SU-DHL-6 (cell line): Measurements from ENCODE around the gene ARHGEF18.

ENCODE experiments used
- H2AFZ ChIP-seq: fragments of 200-600 bp; sonication (generic); 2 replicates; pipeline ENCODE4 v1.6.1; 2014; ENCODE audit warnings: low read depth, mild to moderate bottlenecking, moderate library complexity, mixed read lengths, antibody characterized with exemption, low read length; ENCODE audit not compliant: severe bottlenecking
- H3F3A ChIP-seq: fragments of 200-600 bp; shearing (Covaris generic); 2 replicates; pipeline ENCODE4 v1.6.0; 2016; ENCODE audit warnings: antibody characterized with exemption, mild to moderate bottlenecking; ENCODE audit not compliant: insufficient read depth
- H3K27ac ChIP-seq: fragments of 200-600 bp; sonication (generic); 2 replicates; pipeline ENCODE4 v1.5.1; 2016; ENCODE audit warnings: low read depth, mild to moderate bottlenecking, low read length, moderate library complexity, mixed read lengths
- H3K27me3 ChIP-seq: fragments of 200-600 bp; sonication (generic), shearing (Covaris generic); 2 replicates; pipeline ENCODE4 v1.6.0; 2014; ENCODE audit warnings: mild to moderate bottlenecking, low read length
- H3K36me3 ChIP-seq: fragments of 200-600 bp; sonication (generic); 2 replicates; pipeline ENCODE4 v1.6.1; 2014; ENCODE audit warnings: mild to moderate bottlenecking, low read length, mixed read lengths
- H3K4me2 ChIP-seq: fragments of 300-600, 200-600 bp; shearing (Covaris generic), sonication (generic); 2 replicates; pipeline ENCODE4 v1.6.0; 2014; ENCODE audit warnings: low read length, low read depth, mild to moderate bottlenecking; ENCODE audit not compliant: poor library complexity, severe bottlenecking
- H3K4me3 ChIP-seq: fragments of 200-600 bp; sonication (generic); 2 replicates; pipeline ENCODE4 v1.5.1; 2014; ENCODE audit warnings: antibody characterized with exemption, low read length, mild to moderate bottlenecking, mixed read lengths; ENCODE audit not compliant: insufficient read depth, poor library complexity, severe bottlenecking
- H3K79me2 ChIP-seq: fragments of 200-600 bp; sonication (generic); 2 replicates; pipeline ENCODE4 v1.6.1; 2014; ENCODE audit warnings: mild to moderate bottlenecking, low read length, moderate library complexity; ENCODE audit not compliant: insufficient read depth
- H3K9ac ChIP-seq: fragments of 200-600 bp; sonication (generic); 2 replicates; pipeline ENCODE4 v1.7.0; 2014; ENCODE audit warnings: mild to moderate bottlenecking, low read length
- H3K9me2 ChIP-seq: fragments of 200-600 bp; sonication (generic); replicated peaks from 2 replicates; pipeline ENCODE4 v1.6.1; 2014; ENCODE audit warnings: low read length; ENCODE audit not compliant: insufficient read depth
- H3K9me3 ChIP-seq: fragments of 200-600 bp; sonication (generic); 2 replicates; pipeline ENCODE4 v1.6.1; 2014; ENCODE audit warnings: low read length, mixed read lengths; ENCODE audit not compliant: insufficient read depth
- H4K20me1 ChIP-seq: fragments of 200-600 bp; sonication (generic); 2 replicates; pipeline ENCODE4 v1.6.1; 2014; ENCODE audit warnings: low read depth, mild to moderate bottlenecking, antibody characterized with exemption, low read length, moderate library complexity, mixed read lengths
- EZH2phosphoT487 ChIP-seq: fragments of 200-600 bp; sonication (generic), shearing (Covaris generic); conservative IDR thresholded peaks from 2 replicates; pipeline ENCODE4 v1.6.1; 2018; ENCODE audit warnings: mild to moderate bottlenecking, antibody characterized with exemption, low read length, moderate library complexity, mixed read lengths
- TF ChIP-seq, protein P1 (sequence below): fragments of 200-600 bp; sonication (generic); IDR thresholded peaks from one replicate; pipeline ENCODE4 v1.5.1; 2017; ENCODE audit warnings: antibody characterized with exemption, mild to moderate bottlenecking, low read length, moderate library complexity; ENCODE audit not compliant: insufficient read depth, poor library complexity, severe bottlenecking

The ARHGEF18 gene

DNA sequence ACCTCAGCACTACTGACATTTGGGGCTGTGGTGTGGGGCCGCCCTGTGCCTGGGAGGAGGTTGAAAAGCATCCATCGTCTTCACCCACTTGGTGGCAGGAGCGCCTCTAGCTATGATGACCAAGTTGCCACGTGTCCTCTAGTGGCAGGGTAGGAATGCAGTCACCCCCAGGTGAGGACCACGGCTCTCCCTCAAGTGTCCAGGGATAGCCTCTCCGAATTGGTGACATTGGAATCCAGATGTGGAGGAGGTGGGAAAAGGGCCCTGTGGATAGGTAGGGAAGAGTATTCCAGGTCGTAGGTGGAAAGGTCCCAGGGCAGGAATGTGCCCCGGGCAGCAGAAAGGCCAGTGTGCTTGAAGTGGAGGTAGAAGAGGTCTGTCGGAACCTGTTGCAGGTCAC lies 37.6 kb downstream of the ARHGEF18 start:
- no peaks in the 10 kb centered on the region for H3K9me3 ChIP-seq
- no peaks in the 10 kb centered on the region for H3K27me3 ChIP-seq
- H2AFZ ChIP-seq = no peak overlapping the region
- H3K36me3 ChIP-seq = 0 out of 2 replicates have a peak, but pooled peaks cover 5% of the 10 kb centered on the region
- no peak overlapping the region for H3K27ac ChIP-seq
- H3K9me2 ChIP-seq = no peaks in the 10 kb centered on the region
- no peak overlapping the region for H3K4me2 ChIP-seq
- H3F3A ChIP-seq = no peaks in the 10 kb centered on the region
- H4K20me1 ChIP-seq = no peaks in the 10 kb centered on the region
- no peak overlapping the region for H3K4me3 ChIP-seq
- TF ChIP-seq, protein P1, sequence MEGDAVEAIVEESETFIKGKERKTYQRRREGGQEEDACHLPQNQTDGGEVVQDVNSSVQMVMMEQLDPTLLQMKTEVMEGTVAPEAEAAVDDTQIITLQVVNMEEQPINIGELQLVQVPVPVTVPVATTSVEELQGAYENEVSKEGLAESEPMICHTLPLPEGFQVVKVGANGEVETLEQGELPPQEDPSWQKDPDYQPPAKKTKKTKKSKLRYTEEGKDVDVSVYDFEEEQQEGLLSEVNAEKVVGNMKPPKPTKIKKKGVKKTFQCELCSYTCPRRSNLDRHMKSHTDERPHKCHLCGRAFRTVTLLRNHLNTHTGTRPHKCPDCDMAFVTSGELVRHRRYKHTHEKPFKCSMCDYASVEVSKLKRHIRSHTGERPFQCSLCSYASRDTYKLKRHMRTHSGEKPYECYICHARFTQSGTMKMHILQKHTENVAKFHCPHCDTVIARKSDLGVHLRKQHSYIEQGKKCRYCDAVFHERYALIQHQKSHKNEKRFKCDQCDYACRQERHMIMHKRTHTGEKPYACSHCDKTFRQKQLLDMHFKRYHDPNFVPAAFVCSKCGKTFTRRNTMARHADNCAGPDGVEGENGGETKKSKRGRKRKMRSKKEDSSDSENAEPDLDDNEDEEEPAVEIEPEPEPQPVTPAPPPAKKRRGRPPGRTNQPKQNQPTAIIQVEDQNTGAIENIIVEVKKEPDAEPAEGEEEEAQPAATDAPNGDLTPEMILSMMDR = no peak
- TF ChIP-seq EZH2phosphoT487 = no peak
- no peaks in the 10 kb centered on the region for H3K79me2 ChIP-seq
- no peak overlapping the region for H3K9ac ChIP-seq

GRCh38 chr19:7386769-7387168 lies 38.0 kb downstream of the ARHGEF18 start:
- Histone ChIP-seq H4K20me1 (no peaks in the 10 kb centered on the region), H3K9me2 (no peaks in the 10 kb centered on the region), H3K27me3 (no peaks in the 10 kb centered on the region), H3F3A (no peaks in the 10 kb centered on the region), H3K79me2 (no peaks in the 10 kb centered on the region), H3K9me3 (no peaks in the 10 kb centered on the region), H3K9ac (no peak overlapping the region), H3K27ac (no peak overlapping the region), H3K36me3 (0 out of 2 replicates have a peak, but pooled peaks cover 5% of the 10 kb centered on the region), H2AFZ (no peak overlapping the region), H3K4me2 (no peak overlapping the region), H3K4me3 (no peak overlapping the region)
- TF ChIP-seq EZH2phosphoT487 = no peak
- TF ChIP-seq, protein P1 = no peak

- Histone ChIP-seq H3K27me3 (no peaks in the 10 kb centered on the region), H3K4me2 (no peak overlapping the region), H4K20me1 (no peaks in the 10 kb centered on the region), H3K9me3 (no peaks in the 10 kb centered on the region), H3K9me2 (no peaks in the 10 kb centered on the region), H3F3A (peaks cover 20% of the 10 kb centered on the region), H3K4me3 (no peak overlapping the region), H2AFZ (no peak overlapping the region), H3K27ac (no peak overlapping the region), H3K9ac (no peak overlapping the region), H3K79me2 (peaks cover 13% of the 10 kb centered on the region), H3K36me3 (0 out of 2 replicates have a peak, but pooled peaks cover 1% of the 10 kb centered on the region)
- TF ChIP-seq, protein P1 = no peak
- TF ChIP-seq EZH2phosphoT487 = no peak
These were observed 42.5 kb downstream of the ARHGEF18 start for GRCh38 chr19:7391218-7391670.
